WTC11 (cell line): ENCODE results near the gene LRMDA. TPM values are rescaled to one million over a fixed set of nuclear protein-coding genes. Genes with fewer than 3 reads are reported as not detected.

Source experiments
- ATAC-seq: fragments of 200-7000 bp; cut with Tn5 transposase; 2 replicates; pipeline ENCODE4 v1.10.0; 2021; ENCODE audit warnings: mild to moderate bottlenecking, moderate library complexity
- CTCF ChIA-PET: fragments of 300-600 bp; sonication (Branson Sonifier 250); formaldehyde crosslinking; loops from one replicate; lab custom pipeline; 2021; ENCODE audit warnings: antibody characterized with exemption; lab: Charles Lee
- POLR2A ChIA-PET: fragments of 350-600 bp; sonication (Branson Sonifier 250); formaldehyde crosslinking; loops from one replicate; lab custom pipeline; 2021; ENCODE audit warnings: antibody characterized with exemption; lab: Charles Lee
- DNase-seq: peaks from one replicate; pipeline ENCODE4 v3.0.0; 2021; ENCODE audit warnings: low spot score
- H3K27ac Mint-ChIP-seq: 2 replicates; pipeline ENCODE4 v1.8.0; 2021; ENCODE audit warnings: mixed read lengths
- H3K27me3 Mint-ChIP-seq: 2 replicates; pipeline ENCODE4 v1.8.0; 2021; ENCODE audit warnings: low read depth, mild to moderate bottlenecking, moderate library complexity, mixed read lengths
- H3K36me3 Mint-ChIP-seq: 2 replicates; pipeline ENCODE4 v1.8.0; 2021; ENCODE audit warnings: mixed read lengths
- H3K4me1 Mint-ChIP-seq: 2 replicates; pipeline ENCODE4 v1.8.0; 2022; ENCODE audit warnings: mixed read lengths
- H3K4me3 Mint-ChIP-seq: 2 replicates; pipeline ENCODE4 v1.8.0; 2021; ENCODE audit warnings: mild to moderate bottlenecking, moderate library complexity, mixed read lengths
- H3K9me3 Mint-ChIP-seq: 2 replicates; pipeline ENCODE4 v1.8.0; 2021; ENCODE audit warnings: mixed read lengths
- ESRRA ChIP-seq: sonication (generic); formaldehyde crosslinking; IDR thresholded peaks from 2 replicates; pipeline ENCODE4 v1.8.1; 2022; ENCODE audit warnings: mild to moderate bottlenecking, missing genetic modification reagents, borderline replicate concordance
- ETV6 ChIP-seq: sonication (generic); formaldehyde crosslinking; IDR thresholded peaks from 2 replicates; pipeline ENCODE4 v1.8.1; 2022; ENCODE audit warnings: mild to moderate bottlenecking, missing genetic modification reagents
- FOXJ3 ChIP-seq: sonication (generic); formaldehyde crosslinking; IDR thresholded peaks from 2 replicates; pipeline ENCODE4 v1.9.0; 2021; ENCODE audit warnings: missing genetic modification reagents, mild to moderate bottlenecking, borderline replicate concordance
- KAT7 ChIP-seq: sonication (generic); formaldehyde crosslinking; IDR thresholded peaks from 2 replicates; pipeline ENCODE4 v1.8.1; 2023; ENCODE audit warnings: missing genetic modification reagents, mild to moderate bottlenecking, borderline replicate concordance
- NFYB ChIP-seq: sonication (generic); formaldehyde crosslinking; conservative IDR thresholded peaks from 2 replicates; pipeline ENCODE4 v1.8.0; 2022; ENCODE audit warnings: low read depth, missing genetic modification reagents
- NR2C2 ChIP-seq: sonication (generic); formaldehyde crosslinking; IDR thresholded peaks from 2 replicates; pipeline ENCODE4 v1.8.0; 2022; ENCODE audit warnings: mild to moderate bottlenecking, missing genetic modification reagents
- NR3C1 ChIP-seq: sonication (generic); formaldehyde crosslinking; conservative IDR thresholded peaks from 2 replicates; pipeline ENCODE4 v1.8.1; 2023; ENCODE audit warnings: low read depth, mild to moderate bottlenecking, missing genetic modification reagents
- TCF7 ChIP-seq: sonication (generic); formaldehyde crosslinking; IDR thresholded peaks from 2 replicates; pipeline ENCODE4 v1.8.0; 2022; ENCODE audit warnings: mild to moderate bottlenecking, low read depth, missing genetic modification reagents, moderate library complexity
- ZNF396 ChIP-seq: fragments of 250-450 bp; sonication (Bioruptor Pico); IDR thresholded peaks from 2 replicates; pipeline ENCODE4 v1.8.0; 2021; ENCODE audit warnings: mild to moderate bottlenecking, moderate library complexity, borderline replicate concordance
- total RNA-seq: library from RNA; stranded (reverse); gene quantifications from 3 replicates; pipeline ENCODE4 v1.2.3, GENCODE V29; 2021
- TF ChIP-seq, protein P1 (sequence below): sonication (generic); formaldehyde crosslinking; IDR thresholded peaks from 2 replicates; pipeline ENCODE4 v1.8.1; 2023; ENCODE audit warnings: mild to moderate bottlenecking, moderate library complexity, missing genetic modification reagents
- TF ChIP-seq, protein P2 (sequence below): fragments of 250-450 bp; sonication (Bioruptor Pico); IDR thresholded peaks from 2 replicates; pipeline ENCODE4 v1.9.0; 2021; ENCODE audit warnings: mild to moderate bottlenecking
- TF ChIP-seq, protein P3 (sequence below): sonication (generic); formaldehyde crosslinking; conservative IDR thresholded peaks from 2 replicates; pipeline ENCODE4 v1.8.1; 2022; ENCODE audit warnings: mild to moderate bottlenecking, missing genetic modification reagents
- TF ChIP-seq, protein P4 (sequence below): sonication (generic); formaldehyde crosslinking; IDR thresholded peaks from 2 replicates; pipeline ENCODE4 v1.8.0; 2022; ENCODE audit warnings: mild to moderate bottlenecking, missing genetic modification reagents
- TF ChIP-seq, protein P5 (sequence below): sonication (generic); formaldehyde crosslinking; IDR thresholded peaks from 2 replicates; pipeline ENCODE4 v1.8.1; 2023; ENCODE audit warnings: mild to moderate bottlenecking, missing genetic modification reagents, borderline replicate concordance

The LRMDA gene
- total RNA-seq, 1 experiment from 2014 or later: 0.92 TPM

DNA sequence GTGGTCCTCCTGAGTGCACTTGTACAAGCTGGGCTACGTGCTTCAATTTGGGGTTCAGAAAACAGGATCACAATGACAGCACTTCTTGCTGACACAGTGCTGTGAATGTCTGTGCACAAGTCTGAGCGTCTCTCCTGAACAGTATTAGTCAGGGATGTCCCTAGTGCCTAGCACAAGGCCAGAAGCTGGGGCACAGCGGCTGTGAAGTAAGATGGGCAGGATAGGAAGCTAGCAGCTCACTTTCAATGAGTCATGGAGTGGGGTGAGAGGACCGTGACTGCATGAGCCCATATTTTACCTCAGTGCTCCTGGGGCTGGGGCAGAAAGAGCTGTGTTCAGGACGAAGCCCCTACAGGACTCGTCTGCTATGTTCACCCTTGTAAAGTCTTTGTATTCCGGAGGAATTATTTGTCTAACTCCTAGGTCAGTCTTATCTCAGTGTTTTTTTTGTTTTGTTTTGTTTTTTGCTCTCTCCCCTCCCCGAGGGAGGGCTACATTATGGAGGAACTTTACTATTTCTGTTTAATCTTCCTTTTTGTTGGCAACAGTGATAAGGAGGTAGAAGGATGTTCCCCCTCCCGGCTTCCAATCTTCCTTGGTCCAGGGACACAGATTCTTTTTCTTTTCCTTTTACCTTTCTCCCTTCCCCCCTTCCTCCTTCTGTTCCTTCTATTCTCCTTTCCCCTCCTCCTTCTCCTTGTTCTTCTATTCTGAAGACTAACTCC, 2.8 kb upstream of the LRMDA start:
- TF ChIP-seq KAT7 (no peak), NFYB (CRISPR knock-in tag) (no peak), NR3C1 (CRISPR knock-in tag) (no peak), TCF7 (CRISPR knock-in tag) (no peak), NR2C2 (CRISPR knock-in tag) (no peak), ESRRA (CRISPR knock-in tag) (no peak), ZNF396 (no peak)
- TF ChIP-seq, protein P1, sequence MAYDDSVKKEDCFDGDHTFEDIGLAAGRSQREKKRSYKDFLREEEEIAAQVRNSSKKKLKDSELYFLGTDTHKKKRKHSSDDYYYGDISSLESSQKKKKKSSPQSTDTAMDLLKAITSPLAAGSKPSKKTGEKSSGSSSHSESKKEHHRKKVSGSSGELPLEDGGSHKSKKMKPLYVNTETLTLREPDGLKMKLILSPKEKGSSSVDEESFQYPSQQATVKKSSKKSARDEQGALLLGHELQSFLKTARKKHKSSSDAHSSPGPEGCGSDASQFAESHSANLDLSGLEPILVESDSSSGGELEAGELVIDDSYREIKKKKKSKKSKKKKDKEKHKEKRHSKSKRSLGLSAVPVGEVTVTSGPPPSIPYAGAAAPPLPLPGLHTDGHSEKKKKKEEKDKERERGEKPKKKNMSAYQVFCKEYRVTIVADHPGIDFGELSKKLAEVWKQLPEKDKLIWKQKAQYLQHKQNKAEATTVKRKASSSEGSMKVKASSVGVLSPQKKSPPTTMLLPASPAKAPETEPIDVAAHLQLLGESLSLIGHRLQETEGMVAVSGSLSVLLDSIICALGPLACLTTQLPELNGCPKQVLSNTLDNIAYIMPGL: no peak
- TF ChIP-seq, protein P2, sequence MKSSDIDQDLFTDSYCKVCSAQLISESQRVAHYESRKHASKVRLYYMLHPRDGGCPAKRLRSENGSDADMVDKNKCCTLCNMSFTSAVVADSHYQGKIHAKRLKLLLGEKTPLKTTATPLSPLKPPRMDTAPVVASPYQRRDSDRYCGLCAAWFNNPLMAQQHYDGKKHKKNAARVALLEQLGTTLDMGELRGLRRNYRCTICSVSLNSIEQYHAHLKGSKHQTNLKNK (CRISPR knock-in tag): no peak
- H3K27me3 Mint-ChIP-seq: peaks cover 92% of the 10 kb centered on the region
- H3K27ac Mint-ChIP-seq: no peak overlapping the region
- no peak for DNase-seq
- H3K4me1 Mint-ChIP-seq: peaks cover 42% of the 10 kb centered on the region
- POLR2A ChIA-PET: no interaction called here
- H3K4me3 Mint-ChIP-seq: no peak overlapping the region
- H3K36me3 Mint-ChIP-seq: no peaks in the 10 kb centered on the region
- CTCF ChIA-PET: no interaction called here
- no peak for ATAC-seq
- no peaks in the 10 kb centered on the region for H3K9me3 Mint-ChIP-seq

DNA sequence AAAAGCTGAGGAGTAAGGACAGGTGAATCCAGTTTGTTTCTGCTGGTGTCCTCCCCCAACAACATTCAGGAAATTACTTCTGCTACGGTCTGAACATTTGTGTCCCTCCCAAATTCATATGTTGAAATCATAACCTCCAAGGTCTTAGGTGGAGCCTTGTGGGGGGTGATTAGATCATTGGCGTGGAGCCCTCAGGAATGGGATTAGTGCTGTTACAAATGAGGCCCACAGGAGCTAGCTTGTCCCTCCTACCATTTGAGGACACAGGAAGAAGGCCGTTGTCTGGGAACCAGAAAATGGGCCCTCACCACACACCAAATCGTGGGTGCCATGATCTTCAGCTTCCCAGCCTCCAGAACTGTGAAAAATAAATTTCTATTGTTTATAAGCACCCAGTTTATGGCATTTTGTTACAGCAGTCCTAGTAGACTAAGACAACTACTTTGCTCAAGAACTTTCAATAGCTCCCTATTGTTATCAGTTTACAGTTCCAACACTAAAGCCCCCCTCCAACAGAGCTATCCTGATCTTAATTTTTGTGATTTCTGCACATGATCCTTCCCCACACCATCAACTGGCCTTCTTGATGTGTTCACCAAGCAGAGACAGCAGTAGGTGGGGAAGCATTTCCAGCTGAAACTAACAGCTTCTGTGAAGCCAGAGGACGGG, 2.1 kb upstream of the LRMDA start:
- TF ChIP-seq NFYB (CRISPR knock-in tag): no peak
- TF ChIP-seq ETV6 (CRISPR knock-in tag): no peak
- TF ChIP-seq, protein P3, sequence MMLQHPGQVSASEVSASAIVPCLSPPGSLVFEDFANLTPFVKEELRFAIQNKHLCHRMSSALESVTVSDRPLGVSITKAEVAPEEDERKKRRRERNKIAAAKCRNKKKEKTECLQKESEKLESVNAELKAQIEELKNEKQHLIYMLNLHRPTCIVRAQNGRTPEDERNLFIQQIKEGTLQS: no peak
- TF ChIP-seq, protein P4, sequence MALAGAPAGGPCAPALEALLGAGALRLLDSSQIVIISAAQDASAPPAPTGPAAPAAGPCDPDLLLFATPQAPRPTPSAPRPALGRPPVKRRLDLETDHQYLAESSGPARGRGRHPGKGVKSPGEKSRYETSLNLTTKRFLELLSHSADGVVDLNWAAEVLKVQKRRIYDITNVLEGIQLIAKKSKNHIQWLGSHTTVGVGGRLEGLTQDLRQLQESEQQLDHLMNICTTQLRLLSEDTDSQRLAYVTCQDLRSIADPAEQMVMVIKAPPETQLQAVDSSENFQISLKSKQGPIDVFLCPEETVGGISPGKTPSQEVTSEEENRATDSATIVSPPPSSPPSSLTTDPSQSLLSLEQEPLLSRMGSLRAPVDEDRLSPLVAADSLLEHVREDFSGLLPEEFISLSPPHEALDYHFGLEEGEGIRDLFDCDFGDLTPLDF: no peak
- TF ChIP-seq, protein P5, sequence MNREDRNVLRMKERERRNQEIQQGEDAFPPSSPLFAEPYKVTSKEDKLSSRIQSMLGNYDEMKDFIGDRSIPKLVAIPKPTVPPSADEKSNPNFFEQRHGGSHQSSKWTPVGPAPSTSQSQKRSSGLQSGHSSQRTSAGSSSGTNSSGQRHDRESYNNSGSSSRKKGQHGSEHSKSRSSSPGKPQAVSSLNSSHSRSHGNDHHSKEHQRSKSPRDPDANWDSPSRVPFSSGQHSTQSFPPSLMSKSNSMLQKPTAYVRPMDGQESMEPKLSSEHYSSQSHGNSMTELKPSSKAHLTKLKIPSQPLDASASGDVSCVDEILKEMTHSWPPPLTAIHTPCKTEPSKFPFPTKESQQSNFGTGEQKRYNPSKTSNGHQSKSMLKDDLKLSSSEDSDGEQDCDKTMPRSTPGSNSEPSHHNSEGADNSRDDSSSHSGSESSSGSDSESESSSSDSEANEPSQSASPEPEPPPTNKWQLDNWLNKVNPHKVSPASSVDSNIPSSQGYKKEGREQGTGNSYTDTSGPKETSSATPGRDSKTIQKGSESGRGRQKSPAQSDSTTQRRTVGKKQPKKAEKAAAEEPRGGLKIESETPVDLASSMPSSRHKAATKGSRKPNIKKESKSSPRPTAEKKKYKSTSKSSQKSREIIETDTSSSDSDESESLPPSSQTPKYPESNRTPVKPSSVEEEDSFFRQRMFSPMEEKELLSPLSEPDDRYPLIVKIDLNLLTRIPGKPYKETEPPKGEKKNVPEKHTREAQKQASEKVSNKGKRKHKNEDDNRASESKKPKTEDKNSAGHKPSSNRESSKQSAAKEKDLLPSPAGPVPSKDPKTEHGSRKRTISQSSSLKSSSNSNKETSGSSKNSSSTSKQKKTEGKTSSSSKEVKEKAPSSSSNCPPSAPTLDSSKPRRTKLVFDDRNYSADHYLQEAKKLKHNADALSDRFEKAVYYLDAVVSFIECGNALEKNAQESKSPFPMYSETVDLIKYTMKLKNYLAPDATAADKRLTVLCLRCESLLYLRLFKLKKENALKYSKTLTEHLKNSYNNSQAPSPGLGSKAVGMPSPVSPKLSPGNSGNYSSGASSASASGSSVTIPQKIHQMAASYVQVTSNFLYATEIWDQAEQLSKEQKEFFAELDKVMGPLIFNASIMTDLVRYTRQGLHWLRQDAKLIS: no peak
- TF ChIP-seq FOXJ3: no peak
- no peak for TF ChIP-seq ZNF396
- DNase-seq (no peak), ATAC-seq (no peak)
- ChIA-PET POLR2A (interaction anchor here (0.9 kb wide), 1 partner anchor 194 kb away, joined by 4 read pairs; no protein-coding TSS in a partner anchor), CTCF (interaction anchor here (0.7 to 2.1 kb wide), 4 partner anchors 19 to 607 kb away, joined by 3 to 12 read pairs (median 3); partner anchors contain the start of gene ZNF503)
- Mint-ChIP-seq H3K4me1 (peaks cover 42% of the 10 kb centered on the region), H3K9me3 (no peaks in the 10 kb centered on the region), H3K27ac (no peak overlapping the region), H3K36me3 (no peaks in the 10 kb centered on the region), H3K4me3 (no peak overlapping the region), H3K27me3 (peaks cover 92% of the 10 kb centered on the region)
